Measurements from ENCODE around the gene PTPRS. TPM values are rescaled to one million over a fixed set of nuclear protein-coding genes. Genes with fewer than 3 reads are reported as not detected.

PTPRS gene
- total RNA-seq, 1 donor, result 218 TPM

GRCh38 chr19:5341448-5341820 is 822 bp upstream of the PTPRS start:
- Histone ChIP-seq H4K20me1 (ENCODE audit: insufficient read depth, low read length) (no peaks in the 10 kb centered on the region), H3K9me3 (ENCODE audit: low read depth, low read length) (no peaks in the 10 kb centered on the region), H2AFZ (ENCODE audit: low read length) (no peak overlapping the region), H3K27me3 (ENCODE audit: insufficient read depth, low read length) (peaks cover 26% of the 10 kb centered on the region), H3K4me2 (ENCODE audit: insufficient read depth, low read length) (no peak overlapping the region), H3K4me1 (ENCODE audit: insufficient read depth, low read length) (peaks cover 10% of the 10 kb centered on the region), H3K79me2 (ENCODE audit: insufficient read depth, low read length) (no peaks in the 10 kb centered on the region), H3K4me3 (ENCODE audit: insufficient read depth, low read length) (no peak overlapping the region), H3K27ac (ENCODE audit: low read depth, low read length) (no peak overlapping the region), H3K36me3 (ENCODE audit: insufficient read depth, low read length) (no peaks in the 10 kb centered on the region)
- no peak for TF ChIP-seq CTCF (IDR thresholded peaks at IDR 0.05; ENCODE audit: extremely low read depth, low read depth, low read length)
- DNase-seq (ENCODE audit: insufficient read length, low spot score, missing footprints), result no peak

- Histone ChIP-seq H3K9me3 (ENCODE audit: low read depth, low read length) (no peaks in the 10 kb centered on the region), H3K27me3 (ENCODE audit: insufficient read depth, low read length) (peaks cover 29% of the 10 kb centered on the region), H3K36me3 (ENCODE audit: insufficient read depth, low read length) (no peaks in the 10 kb centered on the region), H3K4me1 (ENCODE audit: insufficient read depth, low read length) (no peaks in the 10 kb centered on the region), H3K4me3 (ENCODE audit: insufficient read depth, low read length) (peak overlapping the region; percentile 71), H3K4me2 (ENCODE audit: insufficient read depth, low read length) (peak overlapping the region; percentile 83), H3K27ac (ENCODE audit: low read depth, low read length) (no peak overlapping the region), H2AFZ (ENCODE audit: low read length) (peak overlapping the region; percentile 22), H4K20me1 (ENCODE audit: insufficient read depth, low read length) (no peaks in the 10 kb centered on the region), H3K79me2 (ENCODE audit: insufficient read depth, low read length) (no peaks in the 10 kb centered on the region)
- TF ChIP-seq CTCF (IDR thresholded peaks at IDR 0.05; ENCODE audit: extremely low read depth, low read depth, low read length), result no peak
- DNase-seq (ENCODE audit: insufficient read length, low spot score, missing footprints), result peak; percentile 93
These were observed 519 bp downstream of the PTPRS start for GRCh38 chr19:5339950-5340636.

GRCh38 chr19:5339198-5339949 is 1.2 kb downstream of the PTPRS start:
- Histone ChIP-seq H4K20me1 (ENCODE audit: insufficient read depth, low read length) (no peaks in the 10 kb centered on the region), H3K79me2 (ENCODE audit: insufficient read depth, low read length) (no peaks in the 10 kb centered on the region), H3K4me2 (ENCODE audit: insufficient read depth, low read length) (peak overlapping the region; percentile 83), H3K9me3 (ENCODE audit: low read depth, low read length) (no peaks in the 10 kb centered on the region), H3K4me1 (ENCODE audit: insufficient read depth, low read length) (no peaks in the 10 kb centered on the region), H3K27me3 (ENCODE audit: insufficient read depth, low read length) (peaks cover 33% of the 10 kb centered on the region), H3K27ac (ENCODE audit: low read depth, low read length) (no peak overlapping the region), H3K36me3 (ENCODE audit: insufficient read depth, low read length) (no peaks in the 10 kb centered on the region), H3K4me3 (ENCODE audit: insufficient read depth, low read length) (peak overlapping the region; percentile 71), H2AFZ (ENCODE audit: low read length) (no peak overlapping the region)
- DNase-seq (ENCODE audit: insufficient read length, low spot score, missing footprints), result peak; percentile 81
- TF ChIP-seq CTCF (IDR thresholded peaks at IDR 0.05; ENCODE audit: extremely low read depth, low read depth, low read length), result no peak

GRCh38 chr19:5338656-5339197 is 1.9 kb downstream of the PTPRS start:
- H3K4me3 ChIP-seq (ENCODE audit: insufficient read depth, low read length), result no peak overlapping the region

More at GRCh38 chr19:5338656-5339197, 1.9 kb downstream of the PTPRS start:
- Histone ChIP-seq H3K27me3 (ENCODE audit: insufficient read depth, low read length) (peaks cover 35% of the 10 kb centered on the region), H3K4me1 (ENCODE audit: insufficient read depth, low read length) (no peaks in the 10 kb centered on the region), H3K9me3 (ENCODE audit: low read depth, low read length) (no peaks in the 10 kb centered on the region), H3K27ac (ENCODE audit: low read depth, low read length) (no peak overlapping the region), H2AFZ (ENCODE audit: low read length) (no peak overlapping the region), H3K79me2 (ENCODE audit: insufficient read depth, low read length) (no peaks in the 10 kb centered on the region), H3K4me2 (ENCODE audit: insufficient read depth, low read length) (no peak overlapping the region), H4K20me1 (ENCODE audit: insufficient read depth, low read length) (no peaks in the 10 kb centered on the region), H3K36me3 (ENCODE audit: insufficient read depth, low read length) (no peaks in the 10 kb centered on the region)
- peak; percentile 86 for DNase-seq (ENCODE audit: insufficient read length, low spot score, missing footprints)
- TF ChIP-seq CTCF (IDR thresholded peaks at IDR 0.05; ENCODE audit: extremely low read depth, low read depth, low read length), result no peak

All from osteoblast (primary cell).